Endothelial cell of umbilical vein (primary cell): ENCODE measurements around the gene MGST2. TPM values are rescaled to one million over a fixed set of nuclear protein-coding genes. Genes with fewer than 3 reads are reported as not detected.

ENCODE experiments used
- BruUV-seq: library from RNA; stranded (reverse); fragments of 400-500 nt; replicated peaks from 2 replicates; lab custom pipeline; 2021; lab: Mats Ljungman, UMichigan
- CTCF ChIA-PET: fragments of 300-600, 350-600 bp; sonication (Branson Sonifier 250); formaldehyde crosslinking; loops from one replicate; lab custom pipeline; 2021; ENCODE audit warnings: antibody characterized with exemption, inconsistent platforms; lab: Charles Lee
- POLR2A ChIA-PET: fragments of 300-600, 350-600 bp; sonication (Branson Sonifier 250); formaldehyde crosslinking; loops from one replicate; lab custom pipeline; 2021; ENCODE audit warnings: antibody characterized with exemption, inconsistent platforms; lab: Charles Lee
- DNase-seq: peaks from one replicate; pipeline ENCODE4 v3.0.0-alpha.2; 2011; ENCODE audit warnings: low read depth, low spot score
- FAIRE-seq: peaks from 2 replicates; lab custom pipeline; 2011; peaks lifted over from hg19 to GRCh38; lab: Jason Lieb, UNC
- H2AFZ ChIP-seq: 2 replicates; pipeline ENCODE4 v1.6.0; 2012; ENCODE audit warnings: low read depth, low read length, control low read depth, inconsistent platforms
- H3K27ac ChIP-seq: 2 replicates; pipeline ENCODE4 v1.5.1; 2011; ENCODE audit warnings: low read depth, mild to moderate bottlenecking, control low read depth, low read length, moderate library complexity; ENCODE audit not compliant: insufficient read depth
- H3K27me3 ChIP-seq, 2 experiments: 2 replicates each; pipeline versions ENCODE4 v1.6.0 to v1.6.1; 2011; ENCODE audit warnings: low read length in 2 of 2, mixed read lengths in 1 of 2; ENCODE audit not compliant: control insufficient read depth in 2 of 2, insufficient read depth in 2 of 2
- H3K36me3 ChIP-seq, 2 experiments: 2 replicates in 1 of 2; 3 replicates in 1 of 2; pipeline ENCODE4 v1.5.1; 2011; ENCODE audit warnings: low read length in 2 of 2, mild to moderate bottlenecking in 1 of 2, moderate library complexity in 1 of 2; ENCODE audit not compliant: control insufficient read depth in 2 of 2, insufficient read depth in 2 of 2; ENCODE audit errors: extremely low read depth in 1 of 2
- H3K4me1 ChIP-seq: 3 replicates; pipeline ENCODE4 v1.5.1; 2011; ENCODE audit warnings: mild to moderate bottlenecking, low read length; ENCODE audit not compliant: control insufficient read depth, insufficient read depth; ENCODE audit errors: extremely low read depth
- H3K4me2 ChIP-seq: 2 replicates; pipeline ENCODE4 v1.6.1; 2011; ENCODE audit warnings: low read length, control low read depth, mixed read lengths; ENCODE audit not compliant: insufficient read depth
- H3K4me3 ChIP-seq, 3 experiments: fragments of 200-600 bp in 1 of 3; sonication (generic), shearing (Covaris generic) in 1 of 3; replicated peaks in 1 of 3; 2 replicates each; pipeline ENCODE4 v1.5.1; 2011 to 2016; ENCODE audit warnings: control low read depth in 3 of 3, low read length in 3 of 3, mild to moderate bottlenecking in 2 of 3, inconsistent platforms in 1 of 3, low read depth in 1 of 3, moderate library complexity in 1 of 3; ENCODE audit not compliant: insufficient read depth in 1 of 3
- H3K79me2 ChIP-seq: 2 replicates; pipeline ENCODE4 v1.6.0; 2012; ENCODE audit warnings: low read length, inconsistent platforms; ENCODE audit not compliant: control insufficient read depth, insufficient read depth
- H3K9ac ChIP-seq: replicated peaks from 2 replicates; pipeline ENCODE3; 2011; ENCODE audit warnings: low read length, control low read depth; ENCODE audit not compliant: insufficient read depth; ENCODE audit errors: extremely low read depth
- H3K9me1 ChIP-seq: replicated peaks from 3 replicates; pipeline ENCODE4 v1.6.0; 2011; ENCODE audit warnings: mild to moderate bottlenecking, low read length; ENCODE audit not compliant: control insufficient read depth, insufficient read depth; ENCODE audit errors: extremely low read depth
- H3K9me3 ChIP-seq: replicated peaks from 2 replicates; pipeline ENCODE4 v1.5.1; 2012; ENCODE audit warnings: low read length, inconsistent platforms; ENCODE audit not compliant: control insufficient read depth, insufficient read depth
- H4K20me1 ChIP-seq: replicated peaks from 2 replicates; pipeline ENCODE3; 2011; ENCODE audit warnings: mild to moderate bottlenecking, low read length; ENCODE audit not compliant: control insufficient read depth, insufficient read depth; ENCODE audit errors: extremely low read depth
- CTCF ChIP-seq, 2 donors: IDR thresholded peaks; 1 replicate in 1 of 2; 2 replicates in 1 of 2; pipeline ENCODE4 v1.5.1; 2011; ENCODE audit warnings: low read length in 2 of 2, mild to moderate bottlenecking in 2 of 2, moderate library complexity in 2 of 2, control low read depth in 1 of 2, inconsistent platforms in 1 of 2, low read depth in 1 of 2; ENCODE audit not compliant: insufficient read depth in 1 of 2; ENCODE audit errors: extremely low read depth in 1 of 2
- EZH2 ChIP-seq: IDR thresholded peaks from 2 replicates; pipeline ENCODE4 v1.6.1; 2012; ENCODE audit warnings: borderline replicate concordance, low read depth, mild to moderate bottlenecking, moderate library complexity, low read length, inconsistent platforms; ENCODE audit not compliant: severe bottlenecking
- FOS ChIP-seq: IDR thresholded peaks from 2 replicates; pipeline ENCODE4 v1.6.1; 2011; ENCODE audit warnings: mild to moderate bottlenecking, low read length, moderate library complexity, borderline replicate concordance; ENCODE audit not compliant: insufficient read depth
- GATA2 ChIP-seq: IDR thresholded peaks from 2 replicates; pipeline ENCODE4 v1.7.0; 2011; ENCODE audit warnings: low read depth, mild to moderate bottlenecking, moderate library complexity, mixed read lengths, low read length; ENCODE audit not compliant: insufficient read length, insufficient read depth
- JUN ChIP-seq: IDR thresholded peaks from 2 replicates; pipeline ENCODE4 v1.6.1; 2011; ENCODE audit warnings: borderline replicate concordance, low read depth; ENCODE audit not compliant: insufficient read length, insufficient read depth
- MAX ChIP-seq: IDR thresholded peaks from 2 replicates; pipeline ENCODE4 v1.6.1; 2011; ENCODE audit not compliant: insufficient read depth, insufficient read length
- MYC ChIP-seq: IDR thresholded peaks from one replicate; pipeline ENCODE4 v1.6.1; 2011; ENCODE audit warnings: mild to moderate bottlenecking, low read depth, low read length
- POLR2A ChIP-seq: IDR thresholded peaks from 2 replicates; pipeline ENCODE4 v1.6.1; 2012; ENCODE audit warnings: low read depth, mild to moderate bottlenecking, control low read depth, low read length
- POLR2AphosphoS5 ChIP-seq: IDR thresholded peaks from 2 replicates; pipeline ENCODE4 v1.6.1; 2012; ENCODE audit warnings: low read depth, mild to moderate bottlenecking, control low read depth, low read length, moderate library complexity; ENCODE audit not compliant: insufficient read depth
- dilution Hi-C: fragments of 300-500 bp; cut with MboI; formaldehyde crosslinking; loops from one replicate; pipeline ENCODE4 v1.15.0; 2019; ENCODE audit warnings: low sequenced_read_pairs; ENCODE audit not compliant: extremely low pct_ligation_motif_present
- intact Hi-C: fragments of 100-400 bp; cut with micrococcal nuclease; formaldehyde crosslinking; loops from one replicate; pipeline ENCODE4 v1.10.0; 2022
- polyA plus RNA-seq, 4 experiments: library from polyadenylated mRNA; depleted of rRNA in 3 of 4; stranded (reverse) in 3 of 4; unstranded in 1 of 4; fragments of >200 nt; gene quantifications; 2 replicates each; pipeline versions ENCODE4 v1.2.1 to v1.2.3, GENCODE V29; 2011 to 2012; ENCODE audit warnings: missing spikeins in 1 of 4
- total RNA-seq: library from RNA; stranded (reverse); gene quantifications from 2 replicates; pipeline ENCODE4 v1.2.3, GENCODE V29; 2021

The MGST2 gene
- total and polyA plus RNA-seq, 2 donors (not counting 3 experiments of a cell fraction or from before 2014, with no cell fraction given) = 64.3 to 78.9 TPM

GRCh38 chr4:139630991-139631390 lies 34.6 kb upstream of the MGST2 start:
- FAIRE-seq (no peak), DNase-seq (no peak)
- no peak overlapping the region for H3K9ac ChIP-seq
- no peak overlapping the region for H3K4me2 ChIP-seq
- intact Hi-C loops (loop anchor here (5.0 kb wide), 2 partner anchors 124 to 214 kb away; no protein-coding TSS in a partner anchor), dilution Hi-C loops (no loop called here)
- no peaks in the 10 kb centered on the region for H3K79me2 ChIP-seq
- H4K20me1 ChIP-seq = no peaks in the 10 kb centered on the region
- ChIA-PET POLR2A (no interaction called here), CTCF (interaction anchor here (1.4 to 2.0 kb wide), 2 partner anchors 12 to 27 kb away, joined by 5 to 9 read pairs; no protein-coding TSS in a partner anchor)
- H3K27ac ChIP-seq = no peak overlapping the region
- no peak overlapping the region for H2AFZ ChIP-seq
- H3K27me3 ChIP-seq = peaks cover 12 to 13% of the 10 kb centered on the region in 2 experiments
- BruUV-seq = no TSS peak
- no peaks in the 10 kb centered on the region for H3K9me3 ChIP-seq
- no peak for TF ChIP-seq GATA2
- no peak for TF ChIP-seq MYC
- TF ChIP-seq CTCF (IDR thresholded peaks at IDR 0.05; ENCODE audit: extremely low read depth in 1 of 2, insufficient read depth in 1 of 2, low read depth in 1 of 2, low read length in 2 of 2) = no peak
- no peak for TF ChIP-seq POLR2AphosphoS5
- no peak for TF ChIP-seq MAX
- TF ChIP-seq FOS = no peak
- no peak for TF ChIP-seq POLR2A
- no peak for TF ChIP-seq JUN
- TF ChIP-seq EZH2 = no peak
- no peaks in the 10 kb centered on the region for H3K36me3 ChIP-seq
- no peaks in the 10 kb centered on the region for H3K4me1 ChIP-seq
- no peaks in the 10 kb centered on the region for H3K9me1 ChIP-seq
- H3K4me3 ChIP-seq = no peak overlapping the region
